HEK293 (cell line): ENCODE measurements around the gene SYNPO2.

Experiments
- EGR2 ChIP-seq: fragments of 450-650 bp; formaldehyde crosslinking; IDR thresholded peaks from 2 replicates; pipeline ENCODE4 v1.5.1; 2016; ENCODE audit warnings: low read depth, missing biosample characterization, missing genetic modification characterization
- ZBTB21 ChIP-seq: fragments of 450-650 bp; formaldehyde crosslinking; IDR thresholded peaks from 2 replicates; pipeline ENCODE4 v1.5.1; 2017; ENCODE audit warnings: missing biosample characterization, missing genetic modification characterization
- ZBTB7A ChIP-seq: fragments of 450-650 bp; formaldehyde crosslinking; IDR thresholded peaks from 2 replicates; pipeline ENCODE4 v1.5.1; 2016; ENCODE audit warnings: low read depth, missing biosample characterization, missing genetic modification characterization
- ZFP41 ChIP-seq: fragments of 450-650 bp; formaldehyde crosslinking; IDR thresholded peaks from 2 replicates; pipeline ENCODE4 v1.5.1; 2016; ENCODE audit warnings: missing biosample characterization, missing genetic modification characterization, borderline replicate concordance
- ZNF155 ChIP-seq: fragments of 450-650 bp; formaldehyde crosslinking; IDR thresholded peaks from 2 replicates; pipeline ENCODE4 v1.5.1; 2016; ENCODE audit warnings: missing biosample characterization, missing genetic modification characterization
- ZNF391 ChIP-seq: fragments of 450-650 bp; formaldehyde crosslinking; IDR thresholded peaks from 2 replicates; pipeline ENCODE4 v1.5.1; 2016; ENCODE audit warnings: low read depth, missing biosample characterization, missing genetic modification characterization, borderline replicate concordance
- ZNF48 ChIP-seq: fragments of 450-650 bp; formaldehyde crosslinking; IDR thresholded peaks from 2 replicates; pipeline ENCODE4 v1.5.1; 2016; ENCODE audit warnings: missing biosample characterization, missing genetic modification characterization
- ZNF530 ChIP-seq: fragments of 450-650 bp; formaldehyde crosslinking; IDR thresholded peaks from 2 replicates; pipeline ENCODE4 v1.5.1; 2016; ENCODE audit warnings: low read depth, missing biosample characterization, missing genetic modification characterization
- ZNF707 ChIP-seq: fragments of 450-650 bp; formaldehyde crosslinking; IDR thresholded peaks from 2 replicates; pipeline ENCODE4 v1.5.1; 2016; ENCODE audit warnings: missing biosample characterization, missing genetic modification characterization
- TF ChIP-seq, protein P1 (sequence below): fragments of 450-650 bp; formaldehyde crosslinking; IDR thresholded peaks from 2 replicates; pipeline ENCODE4 v1.5.1; 2016; ENCODE audit warnings: missing biosample characterization, missing genetic modification characterization, borderline replicate concordance
- TF ChIP-seq, protein P2 (sequence below): fragments of 450-650 bp; formaldehyde crosslinking; IDR thresholded peaks from 2 replicates; pipeline ENCODE4 v1.5.1; 2017; ENCODE audit warnings: missing biosample characterization, missing genetic modification characterization
- TF ChIP-seq, protein P3 (sequence below): fragments of 450-650 bp; formaldehyde crosslinking; IDR thresholded peaks from 2 replicates; pipeline ENCODE4 v1.5.1; 2016; ENCODE audit warnings: missing biosample characterization, missing genetic modification characterization
- TF ChIP-seq, protein P4 (sequence below): fragments of 450-650 bp; formaldehyde crosslinking; IDR thresholded peaks from 2 replicates; pipeline ENCODE4 v1.5.1; 2016; ENCODE audit warnings: missing biosample characterization, missing genetic modification characterization
- TF ChIP-seq, protein P5 (sequence below): fragments of 450-650 bp; formaldehyde crosslinking; IDR thresholded peaks from 2 replicates; pipeline ENCODE4 v1.5.1; 2016; ENCODE audit warnings: missing biosample characterization, missing genetic modification characterization

DNA sequence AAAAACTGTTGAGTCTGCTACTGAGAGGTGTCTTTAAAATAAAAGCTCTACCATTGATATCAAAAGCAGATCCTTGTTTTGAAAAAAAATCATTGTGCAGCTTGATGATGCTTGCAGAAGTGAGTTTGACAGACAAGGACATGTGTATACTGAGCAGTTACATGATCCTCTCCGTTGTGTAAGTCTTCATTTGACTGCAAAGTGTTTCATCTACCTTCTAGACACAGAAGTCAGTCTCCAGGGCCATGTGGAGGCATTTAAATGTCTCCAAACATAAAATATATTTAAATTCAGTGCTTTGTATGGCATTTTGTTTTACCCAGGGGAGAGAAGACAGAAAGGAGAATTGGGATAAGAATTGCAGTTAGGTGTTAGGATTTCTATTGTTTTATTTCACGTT, 139.2 kb downstream of the SYNPO2 start:
- TF ChIP-seq, protein P1, sequence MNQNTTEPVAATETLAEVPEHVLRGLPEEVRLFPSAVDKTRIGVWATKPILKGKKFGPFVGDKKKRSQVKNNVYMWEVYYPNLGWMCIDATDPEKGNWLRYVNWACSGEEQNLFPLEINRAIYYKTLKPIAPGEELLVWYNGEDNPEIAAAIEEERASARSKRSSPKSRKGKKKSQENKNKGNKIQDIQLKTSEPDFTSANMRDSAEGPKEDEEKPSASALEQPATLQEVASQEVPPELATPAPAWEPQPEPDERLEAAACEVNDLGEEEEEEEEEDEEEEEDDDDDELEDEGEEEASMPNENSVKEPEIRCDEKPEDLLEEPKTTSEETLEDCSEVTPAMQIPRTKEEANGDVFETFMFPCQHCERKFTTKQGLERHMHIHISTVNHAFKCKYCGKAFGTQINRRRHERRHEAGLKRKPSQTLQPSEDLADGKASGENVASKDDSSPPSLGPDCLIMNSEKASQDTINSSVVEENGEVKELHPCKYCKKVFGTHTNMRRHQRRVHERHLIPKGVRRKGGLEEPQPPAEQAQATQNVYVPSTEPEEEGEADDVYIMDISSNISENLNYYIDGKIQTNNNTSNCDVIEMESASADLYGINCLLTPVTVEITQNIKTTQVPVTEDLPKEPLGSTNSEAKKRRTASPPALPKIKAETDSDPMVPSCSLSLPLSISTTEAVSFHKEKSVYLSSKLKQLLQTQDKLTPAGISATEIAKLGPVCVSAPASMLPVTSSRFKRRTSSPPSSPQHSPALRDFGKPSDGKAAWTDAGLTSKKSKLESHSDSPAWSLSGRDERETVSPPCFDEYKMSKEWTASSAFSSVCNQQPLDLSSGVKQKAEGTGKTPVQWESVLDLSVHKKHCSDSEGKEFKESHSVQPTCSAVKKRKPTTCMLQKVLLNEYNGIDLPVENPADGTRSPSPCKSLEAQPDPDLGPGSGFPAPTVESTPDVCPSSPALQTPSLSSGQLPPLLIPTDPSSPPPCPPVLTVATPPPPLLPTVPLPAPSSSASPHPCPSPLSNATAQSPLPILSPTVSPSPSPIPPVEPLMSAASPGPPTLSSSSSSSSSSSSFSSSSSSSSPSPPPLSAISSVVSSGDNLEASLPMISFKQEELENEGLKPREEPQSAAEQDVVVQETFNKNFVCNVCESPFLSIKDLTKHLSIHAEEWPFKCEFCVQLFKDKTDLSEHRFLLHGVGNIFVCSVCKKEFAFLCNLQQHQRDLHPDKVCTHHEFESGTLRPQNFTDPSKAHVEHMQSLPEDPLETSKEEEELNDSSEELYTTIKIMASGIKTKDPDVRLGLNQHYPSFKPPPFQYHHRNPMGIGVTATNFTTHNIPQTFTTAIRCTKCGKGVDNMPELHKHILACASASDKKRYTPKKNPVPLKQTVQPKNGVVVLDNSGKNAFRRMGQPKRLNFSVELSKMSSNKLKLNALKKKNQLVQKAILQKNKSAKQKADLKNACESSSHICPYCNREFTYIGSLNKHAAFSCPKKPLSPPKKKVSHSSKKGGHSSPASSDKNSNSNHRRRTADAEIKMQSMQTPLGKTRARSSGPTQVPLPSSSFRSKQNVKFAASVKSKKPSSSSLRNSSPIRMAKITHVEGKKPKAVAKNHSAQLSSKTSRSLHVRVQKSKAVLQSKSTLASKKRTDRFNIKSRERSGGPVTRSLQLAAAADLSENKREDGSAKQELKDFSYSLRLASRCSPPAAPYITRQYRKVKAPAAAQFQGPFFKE (tag by site-specific recombination): no peak
- TF ChIP-seq, protein P2, sequence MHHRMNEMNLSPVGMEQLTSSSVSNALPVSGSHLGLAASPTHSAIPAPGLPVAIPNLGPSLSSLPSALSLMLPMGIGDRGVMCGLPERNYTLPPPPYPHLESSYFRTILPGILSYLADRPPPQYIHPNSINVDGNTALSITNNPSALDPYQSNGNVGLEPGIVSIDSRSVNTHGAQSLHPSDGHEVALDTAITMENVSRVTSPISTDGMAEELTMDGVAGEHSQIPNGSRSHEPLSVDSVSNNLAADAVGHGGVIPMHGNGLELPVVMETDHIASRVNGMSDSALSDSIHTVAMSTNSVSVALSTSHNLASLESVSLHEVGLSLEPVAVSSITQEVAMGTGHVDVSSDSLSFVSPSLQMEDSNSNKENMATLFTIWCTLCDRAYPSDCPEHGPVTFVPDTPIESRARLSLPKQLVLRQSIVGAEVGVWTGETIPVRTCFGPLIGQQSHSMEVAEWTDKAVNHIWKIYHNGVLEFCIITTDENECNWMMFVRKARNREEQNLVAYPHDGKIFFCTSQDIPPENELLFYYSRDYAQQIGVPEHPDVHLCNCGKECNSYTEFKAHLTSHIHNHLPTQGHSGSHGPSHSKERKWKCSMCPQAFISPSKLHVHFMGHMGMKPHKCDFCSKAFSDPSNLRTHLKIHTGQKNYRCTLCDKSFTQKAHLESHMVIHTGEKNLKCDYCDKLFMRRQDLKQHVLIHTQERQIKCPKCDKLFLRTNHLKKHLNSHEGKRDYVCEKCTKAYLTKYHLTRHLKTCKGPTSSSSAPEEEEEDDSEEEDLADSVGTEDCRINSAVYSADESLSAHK (tag by site-specific recombination): no peak
- no peak for TF ChIP-seq EGR2 (tag by site-specific recombination)
- TF ChIP-seq, protein P3, sequence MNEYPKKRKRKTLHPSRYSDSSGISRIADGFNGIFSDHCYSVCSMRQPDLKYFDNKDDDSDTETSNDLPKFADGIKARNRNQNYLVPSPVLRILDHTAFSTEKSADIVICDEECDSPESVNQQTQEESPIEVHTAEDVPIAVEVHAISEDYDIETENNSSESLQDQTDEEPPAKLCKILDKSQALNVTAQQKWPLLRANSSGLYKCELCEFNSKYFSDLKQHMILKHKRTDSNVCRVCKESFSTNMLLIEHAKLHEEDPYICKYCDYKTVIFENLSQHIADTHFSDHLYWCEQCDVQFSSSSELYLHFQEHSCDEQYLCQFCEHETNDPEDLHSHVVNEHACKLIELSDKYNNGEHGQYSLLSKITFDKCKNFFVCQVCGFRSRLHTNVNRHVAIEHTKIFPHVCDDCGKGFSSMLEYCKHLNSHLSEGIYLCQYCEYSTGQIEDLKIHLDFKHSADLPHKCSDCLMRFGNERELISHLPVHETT (tag by site-specific recombination): no peak
- no peak for TF ChIP-seq ZNF530 (tag by site-specific recombination)
- no peak for TF ChIP-seq ZBTB21 (tag by site-specific recombination)
- no peak for TF ChIP-seq ZNF48 (tag by site-specific recombination)
- TF ChIP-seq, protein P4, sequence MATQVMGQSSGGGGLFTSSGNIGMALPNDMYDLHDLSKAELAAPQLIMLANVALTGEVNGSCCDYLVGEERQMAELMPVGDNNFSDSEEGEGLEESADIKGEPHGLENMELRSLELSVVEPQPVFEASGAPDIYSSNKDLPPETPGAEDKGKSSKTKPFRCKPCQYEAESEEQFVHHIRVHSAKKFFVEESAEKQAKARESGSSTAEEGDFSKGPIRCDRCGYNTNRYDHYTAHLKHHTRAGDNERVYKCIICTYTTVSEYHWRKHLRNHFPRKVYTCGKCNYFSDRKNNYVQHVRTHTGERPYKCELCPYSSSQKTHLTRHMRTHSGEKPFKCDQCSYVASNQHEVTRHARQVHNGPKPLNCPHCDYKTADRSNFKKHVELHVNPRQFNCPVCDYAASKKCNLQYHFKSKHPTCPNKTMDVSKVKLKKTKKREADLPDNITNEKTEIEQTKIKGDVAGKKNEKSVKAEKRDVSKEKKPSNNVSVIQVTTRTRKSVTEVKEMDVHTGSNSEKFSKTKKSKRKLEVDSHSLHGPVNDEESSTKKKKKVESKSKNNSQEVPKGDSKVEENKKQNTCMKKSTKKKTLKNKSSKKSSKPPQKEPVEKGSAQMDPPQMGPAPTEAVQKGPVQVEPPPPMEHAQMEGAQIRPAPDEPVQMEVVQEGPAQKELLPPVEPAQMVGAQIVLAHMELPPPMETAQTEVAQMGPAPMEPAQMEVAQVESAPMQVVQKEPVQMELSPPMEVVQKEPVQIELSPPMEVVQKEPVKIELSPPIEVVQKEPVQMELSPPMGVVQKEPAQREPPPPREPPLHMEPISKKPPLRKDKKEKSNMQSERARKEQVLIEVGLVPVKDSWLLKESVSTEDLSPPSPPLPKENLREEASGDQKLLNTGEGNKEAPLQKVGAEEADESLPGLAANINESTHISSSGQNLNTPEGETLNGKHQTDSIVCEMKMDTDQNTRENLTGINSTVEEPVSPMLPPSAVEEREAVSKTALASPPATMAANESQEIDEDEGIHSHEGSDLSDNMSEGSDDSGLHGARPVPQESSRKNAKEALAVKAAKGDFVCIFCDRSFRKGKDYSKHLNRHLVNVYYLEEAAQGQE (tag by site-specific recombination): no peak
- no peak for TF ChIP-seq ZFP41
- TF ChIP-seq, protein P5, sequence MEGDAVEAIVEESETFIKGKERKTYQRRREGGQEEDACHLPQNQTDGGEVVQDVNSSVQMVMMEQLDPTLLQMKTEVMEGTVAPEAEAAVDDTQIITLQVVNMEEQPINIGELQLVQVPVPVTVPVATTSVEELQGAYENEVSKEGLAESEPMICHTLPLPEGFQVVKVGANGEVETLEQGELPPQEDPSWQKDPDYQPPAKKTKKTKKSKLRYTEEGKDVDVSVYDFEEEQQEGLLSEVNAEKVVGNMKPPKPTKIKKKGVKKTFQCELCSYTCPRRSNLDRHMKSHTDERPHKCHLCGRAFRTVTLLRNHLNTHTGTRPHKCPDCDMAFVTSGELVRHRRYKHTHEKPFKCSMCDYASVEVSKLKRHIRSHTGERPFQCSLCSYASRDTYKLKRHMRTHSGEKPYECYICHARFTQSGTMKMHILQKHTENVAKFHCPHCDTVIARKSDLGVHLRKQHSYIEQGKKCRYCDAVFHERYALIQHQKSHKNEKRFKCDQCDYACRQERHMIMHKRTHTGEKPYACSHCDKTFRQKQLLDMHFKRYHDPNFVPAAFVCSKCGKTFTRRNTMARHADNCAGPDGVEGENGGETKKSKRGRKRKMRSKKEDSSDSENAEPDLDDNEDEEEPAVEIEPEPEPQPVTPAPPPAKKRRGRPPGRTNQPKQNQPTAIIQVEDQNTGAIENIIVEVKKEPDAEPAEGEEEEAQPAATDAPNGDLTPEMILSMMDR (tag by site-specific recombination): no peak
- no peak for TF ChIP-seq ZNF391
- no peak for TF ChIP-seq ZNF707
- no peak for TF ChIP-seq ZBTB7A (tag by site-specific recombination)
- no peak for TF ChIP-seq ZNF155 (tag by site-specific recombination)
